Activated CD8-positive, alpha-beta memory T cell treated with anti-CD3 and anti-CD28 coated beads, Interleukin-2, amount 50 U/mL, for 24 hours (primary cell): ENCODE data around the gene FLRT1.

ENCODE experiments used
- DNase-seq: peaks from one replicate; pipeline ENCODE4 v3.0.0-alpha.2; 2020; ENCODE audit errors: extremely low read depth

Gene FLRT1

GRCh38 chr11:64035576-64035975 is at the start of gene FLRT1:
Gene FLRT1 (plus strand): TSS chr11:64035931. CDS start chr11:64116268, 80,337 bp downstream.
- DNase-seq: no peak

- DNase-seq: peak; percentile 66
Measured at GRCh38 chr11:63986156-63986931, 49.4 kb upstream of the FLRT1 start, which contains the start of gene OTUB1. Gene OTUB1 (plus strand): TSS chr11:63986438. CDS start chr11:63986457, 19 bp downstream.

GRCh38 chr11:63986932-63987513 is 48.7 kb upstream of the FLRT1 start:
- DNase-seq: no peak

GRCh38 chr11:63991558-63991957 is 44.2 kb upstream of the FLRT1 start:
- no peak for DNase-seq

- DNase-seq: no peak
Measured at GRCh38 chr11:63993100-63993499, 42.6 kb upstream of the FLRT1 start.

- DNase-seq: no peak
Measured at GRCh38 chr11:63993993-63994392, 41.7 kb upstream of the FLRT1 start.

- no peak for DNase-seq
Measured at GRCh38 chr11:63996512-63996911, 39.2 kb upstream of the FLRT1 start.

- no peak for DNase-seq
Measured at GRCh38 chr11:63997104-63997700, 38.5 kb upstream of the FLRT1 start.

- no peak for DNase-seq
Measured at GRCh38 chr11:63997801-63998337, 37.9 kb upstream of the FLRT1 start.

GRCh38 chr11:63998558-63999348 is 37.0 kb upstream of the FLRT1 start:
- no peak for DNase-seq

- DNase-seq: peak; percentile 19
Measured at GRCh38 chr11:63999349-64000025, 36.2 kb upstream of the FLRT1 start.

- DNase-seq: no peak
Measured at GRCh38 chr11:64000026-64000739, 35.5 kb upstream of the FLRT1 start.

GRCh38 chr11:64000740-64001483 is 34.8 kb upstream of the FLRT1 start:
- no peak for DNase-seq

GRCh38 chr11:64001484-64002420 is 34.0 kb upstream of the FLRT1 start:
- DNase-seq: no peak

GRCh38 chr11:64003807-64004589 is 31.7 kb upstream of the FLRT1 start:
- no peak for DNase-seq

GRCh38 chr11:64004590-64004984 is 31.1 kb upstream of the FLRT1 start:
- DNase-seq: no peak

GRCh38 chr11:64005691-64006090 is 30.0 kb upstream of the FLRT1 start:
- DNase-seq: no peak

- DNase-seq: no peak
Measured at GRCh38 chr11:64006398-64006797, 29.3 kb upstream of the FLRT1 start.
